ENCODE measurements around the gene TAF4. TPM values are rescaled to one million over a fixed set of nuclear protein-coding genes. Genes with fewer than 3 reads are reported as not detected.

Gene TAF4
- total RNA-seq, 1 experiment from 2014 or later: 21.0 TPM

GRCh38 chr20:62104234-62104789 is 38.6 kb upstream of the TAF4 start:
- H3K27me3 ChIP-seq (ENCODE audit: control insufficient read depth, insufficient read depth, low read length): no peaks in the 10 kb centered on the region
- TF ChIP-seq TCF7L2 (IDR thresholded peaks at IDR 0.05; ENCODE audit: low read depth, low read length): no peak
- TF ChIP-seq SIN3A (IDR thresholded peaks at IDR 0.05; ENCODE audit: borderline replicate concordance, insufficient read depth, low read depth, low read length): no peak
- TF ChIP-seq, protein P1, sequence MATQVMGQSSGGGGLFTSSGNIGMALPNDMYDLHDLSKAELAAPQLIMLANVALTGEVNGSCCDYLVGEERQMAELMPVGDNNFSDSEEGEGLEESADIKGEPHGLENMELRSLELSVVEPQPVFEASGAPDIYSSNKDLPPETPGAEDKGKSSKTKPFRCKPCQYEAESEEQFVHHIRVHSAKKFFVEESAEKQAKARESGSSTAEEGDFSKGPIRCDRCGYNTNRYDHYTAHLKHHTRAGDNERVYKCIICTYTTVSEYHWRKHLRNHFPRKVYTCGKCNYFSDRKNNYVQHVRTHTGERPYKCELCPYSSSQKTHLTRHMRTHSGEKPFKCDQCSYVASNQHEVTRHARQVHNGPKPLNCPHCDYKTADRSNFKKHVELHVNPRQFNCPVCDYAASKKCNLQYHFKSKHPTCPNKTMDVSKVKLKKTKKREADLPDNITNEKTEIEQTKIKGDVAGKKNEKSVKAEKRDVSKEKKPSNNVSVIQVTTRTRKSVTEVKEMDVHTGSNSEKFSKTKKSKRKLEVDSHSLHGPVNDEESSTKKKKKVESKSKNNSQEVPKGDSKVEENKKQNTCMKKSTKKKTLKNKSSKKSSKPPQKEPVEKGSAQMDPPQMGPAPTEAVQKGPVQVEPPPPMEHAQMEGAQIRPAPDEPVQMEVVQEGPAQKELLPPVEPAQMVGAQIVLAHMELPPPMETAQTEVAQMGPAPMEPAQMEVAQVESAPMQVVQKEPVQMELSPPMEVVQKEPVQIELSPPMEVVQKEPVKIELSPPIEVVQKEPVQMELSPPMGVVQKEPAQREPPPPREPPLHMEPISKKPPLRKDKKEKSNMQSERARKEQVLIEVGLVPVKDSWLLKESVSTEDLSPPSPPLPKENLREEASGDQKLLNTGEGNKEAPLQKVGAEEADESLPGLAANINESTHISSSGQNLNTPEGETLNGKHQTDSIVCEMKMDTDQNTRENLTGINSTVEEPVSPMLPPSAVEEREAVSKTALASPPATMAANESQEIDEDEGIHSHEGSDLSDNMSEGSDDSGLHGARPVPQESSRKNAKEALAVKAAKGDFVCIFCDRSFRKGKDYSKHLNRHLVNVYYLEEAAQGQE (IDR thresholded peaks at IDR 0.05; ENCODE audit: insufficient read depth in 1 of 2, low read depth in 2 of 2, low read length in 1 of 2): no peak
- no peak for TF ChIP-seq POLR2AphosphoS5 (IDR thresholded peaks at IDR 0.05; ENCODE audit: low read depth, low read length)
- TF ChIP-seq, protein P2, sequence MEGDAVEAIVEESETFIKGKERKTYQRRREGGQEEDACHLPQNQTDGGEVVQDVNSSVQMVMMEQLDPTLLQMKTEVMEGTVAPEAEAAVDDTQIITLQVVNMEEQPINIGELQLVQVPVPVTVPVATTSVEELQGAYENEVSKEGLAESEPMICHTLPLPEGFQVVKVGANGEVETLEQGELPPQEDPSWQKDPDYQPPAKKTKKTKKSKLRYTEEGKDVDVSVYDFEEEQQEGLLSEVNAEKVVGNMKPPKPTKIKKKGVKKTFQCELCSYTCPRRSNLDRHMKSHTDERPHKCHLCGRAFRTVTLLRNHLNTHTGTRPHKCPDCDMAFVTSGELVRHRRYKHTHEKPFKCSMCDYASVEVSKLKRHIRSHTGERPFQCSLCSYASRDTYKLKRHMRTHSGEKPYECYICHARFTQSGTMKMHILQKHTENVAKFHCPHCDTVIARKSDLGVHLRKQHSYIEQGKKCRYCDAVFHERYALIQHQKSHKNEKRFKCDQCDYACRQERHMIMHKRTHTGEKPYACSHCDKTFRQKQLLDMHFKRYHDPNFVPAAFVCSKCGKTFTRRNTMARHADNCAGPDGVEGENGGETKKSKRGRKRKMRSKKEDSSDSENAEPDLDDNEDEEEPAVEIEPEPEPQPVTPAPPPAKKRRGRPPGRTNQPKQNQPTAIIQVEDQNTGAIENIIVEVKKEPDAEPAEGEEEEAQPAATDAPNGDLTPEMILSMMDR (IDR thresholded peaks at IDR 0.05): no peak
- intact Hi-C loops (cut with micrococcal nuclease; ENCODE audit: unreplicated experiment): no loop called here
- H3K9me3 ChIP-seq (ENCODE audit: control insufficient read depth, insufficient read depth, low read depth, low read length): no peaks in the 10 kb centered on the region; the same call in 1 of the 2 replicates
- H3K4me1 ChIP-seq (ENCODE audit: control insufficient read depth, insufficient read depth, low read length): no peaks in the 10 kb centered on the region
- ChIA-PET CTCF (interaction anchor here (0.6 kb wide), 1 partner anchor 38 kb away, joined by 5 read pairs; no protein-coding TSS in a partner anchor), POLR2A (no interaction called here)
- no peaks in the 10 kb centered on the region for H3K36me3 ChIP-seq (ENCODE audit: control insufficient read depth, insufficient read depth, low read length)
- BruUV-seq (replicated peaks): no TSS peak
- in situ Hi-C loops (cut with HindIII; ENCODE audit: low pct_unique_long_range_greater_than_20kb, low sequenced_read_pairs): no loop called here
- H3K27ac ChIP-seq (ENCODE audit: low read length): no peak overlapping the region
- DNase-seq (ENCODE audit: low read depth, low spot score) (no peak), ATAC-seq (no peak)
- H3K4me3 ChIP-seq (ENCODE audit: low read depth in 2 of 2, low read length in 2 of 2): no peak overlapping the region

DNA sequence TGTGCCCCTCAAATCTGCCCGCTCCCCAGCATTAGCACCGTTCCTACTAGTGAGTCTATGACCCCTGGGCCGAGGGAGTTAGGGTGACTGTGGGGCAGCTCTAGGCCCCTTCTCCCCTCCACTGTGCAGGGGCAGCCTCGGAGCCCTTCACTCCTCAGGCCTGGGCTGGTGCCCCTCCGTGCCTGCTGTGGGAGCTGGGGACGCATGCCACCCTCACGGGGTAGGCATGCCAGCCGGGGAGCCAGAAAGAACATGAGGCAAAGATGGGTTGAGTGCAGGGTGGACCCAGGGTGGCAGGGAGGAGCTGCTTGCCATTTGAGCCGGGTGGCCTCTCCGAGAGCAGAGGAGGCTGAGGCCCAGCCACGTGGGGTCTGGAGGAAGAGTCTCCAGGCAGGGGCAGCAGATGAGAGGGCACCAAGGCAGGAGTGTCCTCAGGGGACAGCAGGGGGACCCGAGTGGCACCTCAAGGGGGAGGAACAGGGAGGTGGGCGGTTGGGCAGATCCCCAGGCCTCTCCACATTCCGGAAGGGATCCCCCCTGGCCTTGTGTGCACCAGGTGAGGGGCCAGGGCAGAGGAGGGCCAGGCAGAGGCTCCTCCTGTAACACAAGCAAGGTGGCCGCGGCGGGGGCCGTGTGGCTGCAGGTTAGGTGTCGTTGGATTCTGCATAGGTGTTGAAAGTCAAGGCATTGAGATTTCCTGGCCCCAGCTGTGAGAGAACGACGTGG is 38.0 kb upstream of the TAF4 start:
- no peak overlapping the region for H3K27ac ChIP-seq (ENCODE audit: low read length)
- intact Hi-C loops (cut with micrococcal nuclease; ENCODE audit: unreplicated experiment): no loop called here
- no peaks in the 10 kb centered on the region for H3K27me3 ChIP-seq (ENCODE audit: control insufficient read depth, insufficient read depth, low read length)
- no peaks in the 10 kb centered on the region for H3K4me1 ChIP-seq (ENCODE audit: control insufficient read depth, insufficient read depth, low read length)
- in situ Hi-C loops (cut with HindIII; ENCODE audit: low pct_unique_long_range_greater_than_20kb, low sequenced_read_pairs): no loop called here
- ATAC-seq: no peak
- no peaks in the 10 kb centered on the region; the same call in 1 of the 2 replicates for H3K9me3 ChIP-seq (ENCODE audit: control insufficient read depth, insufficient read depth, low read depth, low read length)
- ChIA-PET POLR2A (no interaction called here), CTCF (interaction anchor here (0.6 kb wide), 1 partner anchor 37 kb away, joined by 5 read pairs; no protein-coding TSS in a partner anchor)
- no peak for DNase-seq (ENCODE audit: low read depth, low spot score)
- TF ChIP-seq TCF7L2 (IDR thresholded peaks at IDR 0.05; ENCODE audit: low read depth, low read length) (no peak), POLR2AphosphoS5 (IDR thresholded peaks at IDR 0.05; ENCODE audit: low read depth, low read length) (no peak), SIN3A (IDR thresholded peaks at IDR 0.05; ENCODE audit: borderline replicate concordance, insufficient read depth, low read depth, low read length) (no peak)
- TF ChIP-seq, protein P2 (IDR thresholded peaks at IDR 0.05): no peak
- TF ChIP-seq, protein P1 (IDR thresholded peaks at IDR 0.05; ENCODE audit: insufficient read depth in 1 of 2, low read depth in 2 of 2, low read length in 1 of 2): no peak
- H3K36me3 ChIP-seq (ENCODE audit: control insufficient read depth, insufficient read depth, low read length): no peaks in the 10 kb centered on the region
- no peak overlapping the region for H3K4me3 ChIP-seq (ENCODE audit: low read depth in 2 of 2, low read length in 2 of 2)
- BruUV-seq (replicated peaks): no TSS peak

Measured in Panc1 (cell line).